Measurements from ENCODE around the gene SLC4A1. TPM values are rescaled to one million over a fixed set of nuclear protein-coding genes. Genes with fewer than 3 reads are reported as not detected.

SLC4A1 gene
- total RNA-seq, 1 donor from 2014 or later = not detected

DNA sequence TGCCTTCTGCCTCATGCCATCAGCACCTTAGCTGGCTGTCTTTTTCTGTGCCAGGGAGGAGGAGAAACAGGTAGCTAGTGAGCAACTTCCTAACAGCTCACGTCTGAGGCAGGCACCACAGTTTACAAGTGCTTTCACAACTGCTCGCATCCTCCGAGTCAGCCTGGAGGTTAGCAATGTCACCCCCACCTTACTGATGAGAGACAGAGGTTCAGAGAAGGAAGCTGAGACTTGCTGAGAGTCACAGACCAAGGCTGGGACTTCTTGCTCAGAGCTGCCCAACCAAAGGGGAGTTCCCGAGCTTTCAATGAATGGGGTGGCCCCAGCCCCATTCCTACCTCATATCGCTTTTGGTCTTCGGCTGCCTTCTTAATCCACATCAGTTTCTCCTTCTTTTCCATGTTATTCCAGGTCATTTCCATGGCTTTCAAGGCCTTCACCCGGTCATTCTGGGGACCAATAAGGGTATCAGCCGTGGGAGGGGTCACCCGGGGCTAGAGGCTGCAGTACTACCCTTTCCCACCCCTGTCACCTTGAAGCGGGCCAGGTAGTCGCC lies 58.1 kb downstream of the SLC4A1 start:
- Mint-ChIP-seq H3K4me1 (ENCODE audit: unreplicated experiment) (peaks cover 12% of the 10 kb centered on the region), H3K27me3 (ENCODE audit: unreplicated experiment) (peaks cover 21% of the 10 kb centered on the region), H3K9me3 (ENCODE audit: unreplicated experiment) (no peaks in the 10 kb centered on the region), H3K27ac (ENCODE audit: unreplicated experiment) (no peak overlapping the region), H3K4me3 (ENCODE audit: unreplicated experiment) (peak overlapping the region; percentile 42), H3K36me3 (ENCODE audit: low read depth, unreplicated experiment) (peaks cover 28% of the 10 kb centered on the region)
- TF ChIP-seq, protein P1, sequence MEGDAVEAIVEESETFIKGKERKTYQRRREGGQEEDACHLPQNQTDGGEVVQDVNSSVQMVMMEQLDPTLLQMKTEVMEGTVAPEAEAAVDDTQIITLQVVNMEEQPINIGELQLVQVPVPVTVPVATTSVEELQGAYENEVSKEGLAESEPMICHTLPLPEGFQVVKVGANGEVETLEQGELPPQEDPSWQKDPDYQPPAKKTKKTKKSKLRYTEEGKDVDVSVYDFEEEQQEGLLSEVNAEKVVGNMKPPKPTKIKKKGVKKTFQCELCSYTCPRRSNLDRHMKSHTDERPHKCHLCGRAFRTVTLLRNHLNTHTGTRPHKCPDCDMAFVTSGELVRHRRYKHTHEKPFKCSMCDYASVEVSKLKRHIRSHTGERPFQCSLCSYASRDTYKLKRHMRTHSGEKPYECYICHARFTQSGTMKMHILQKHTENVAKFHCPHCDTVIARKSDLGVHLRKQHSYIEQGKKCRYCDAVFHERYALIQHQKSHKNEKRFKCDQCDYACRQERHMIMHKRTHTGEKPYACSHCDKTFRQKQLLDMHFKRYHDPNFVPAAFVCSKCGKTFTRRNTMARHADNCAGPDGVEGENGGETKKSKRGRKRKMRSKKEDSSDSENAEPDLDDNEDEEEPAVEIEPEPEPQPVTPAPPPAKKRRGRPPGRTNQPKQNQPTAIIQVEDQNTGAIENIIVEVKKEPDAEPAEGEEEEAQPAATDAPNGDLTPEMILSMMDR (IDR thresholded peaks at IDR 0.05; ENCODE audit: unreplicated experiment) = no peak
- DNase-seq (ENCODE audit: low spot score) = no peak

DNA sequence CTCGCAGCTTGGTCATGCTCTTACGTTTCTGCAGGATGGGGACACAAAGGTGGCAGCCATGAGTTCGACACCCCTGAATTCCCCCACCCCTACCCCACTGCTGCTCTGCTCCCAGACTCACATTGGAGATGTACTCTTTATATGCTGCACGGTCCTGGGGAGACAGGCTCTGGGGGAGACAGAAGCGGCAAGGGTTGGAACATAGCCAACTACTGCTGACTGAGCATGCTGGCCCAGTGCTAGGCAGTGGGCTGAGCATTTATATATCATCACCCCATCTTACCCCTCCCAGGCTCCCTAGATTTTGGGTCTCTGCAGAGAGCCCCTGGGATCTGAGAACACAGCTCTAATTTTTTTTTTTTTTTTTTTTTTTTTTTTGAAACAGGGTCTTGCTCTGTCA lies 60.2 kb downstream of the SLC4A1 start:
- no peak for DNase-seq (ENCODE audit: low spot score)
- TF ChIP-seq, protein P1 (IDR thresholded peaks at IDR 0.05; ENCODE audit: unreplicated experiment) = no peak
- H3K4me3 Mint-ChIP-seq (ENCODE audit: unreplicated experiment) = no peak overlapping the region
- H3K27ac Mint-ChIP-seq (ENCODE audit: unreplicated experiment) = no peak overlapping the region
- peaks cover 14% of the 10 kb centered on the region for H3K36me3 Mint-ChIP-seq (ENCODE audit: low read depth, unreplicated experiment)
- peaks cover 18% of the 10 kb centered on the region for H3K27me3 Mint-ChIP-seq (ENCODE audit: unreplicated experiment)
- H3K4me1 Mint-ChIP-seq (ENCODE audit: unreplicated experiment) = peaks cover 16% of the 10 kb centered on the region
- H3K9me3 Mint-ChIP-seq (ENCODE audit: unreplicated experiment) = no peaks in the 10 kb centered on the region

DNA sequence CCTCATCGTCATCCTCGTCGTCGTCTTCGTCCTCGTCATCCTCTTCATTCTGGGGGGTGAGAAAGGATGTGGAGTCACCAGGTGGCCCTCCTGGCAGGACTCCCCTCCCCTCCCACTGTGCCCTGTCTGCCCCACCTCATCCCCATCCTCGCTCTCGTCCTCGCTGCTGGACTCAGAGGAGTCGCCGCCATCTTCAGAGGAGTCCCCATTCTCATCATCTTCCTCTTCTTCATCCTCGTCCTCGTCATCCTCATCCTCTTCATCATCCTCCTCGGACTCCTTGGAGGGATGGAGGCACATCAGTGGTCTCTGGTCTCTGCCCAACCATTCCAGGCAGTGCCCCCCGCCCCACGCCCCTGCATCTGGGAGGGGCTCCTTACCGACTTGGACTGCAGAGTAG lies 60.6 kb downstream of the SLC4A1 start:
- Mint-ChIP-seq H3K27me3 (ENCODE audit: unreplicated experiment) (peaks cover 17% of the 10 kb centered on the region), H3K4me1 (ENCODE audit: unreplicated experiment) (peaks cover 16% of the 10 kb centered on the region), H3K4me3 (ENCODE audit: unreplicated experiment) (no peak overlapping the region), H3K36me3 (ENCODE audit: low read depth, unreplicated experiment) (peaks cover 14% of the 10 kb centered on the region), H3K27ac (ENCODE audit: unreplicated experiment) (no peak overlapping the region), H3K9me3 (ENCODE audit: unreplicated experiment) (no peaks in the 10 kb centered on the region)
- TF ChIP-seq, protein P1 (IDR thresholded peaks at IDR 0.05; ENCODE audit: unreplicated experiment) = no peak
- DNase-seq (ENCODE audit: low spot score) = no peak

DNA sequence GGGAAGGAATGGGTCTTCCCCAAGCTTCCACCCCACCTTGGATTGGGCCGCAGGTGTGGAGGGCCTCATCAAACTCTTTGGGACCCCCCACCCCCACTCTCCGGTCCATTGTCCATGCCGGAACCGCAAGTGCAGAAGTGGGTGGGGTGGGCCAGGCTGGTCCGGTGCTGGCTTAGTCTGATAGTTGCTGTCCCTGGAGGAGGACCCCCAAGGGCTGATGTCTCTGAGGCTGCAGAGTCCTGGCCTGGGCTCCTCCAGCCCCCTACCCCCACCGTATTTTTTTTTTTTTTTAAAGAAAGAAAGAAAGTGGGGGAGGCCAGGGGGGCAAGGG lies 61.1 kb downstream of the SLC4A1 start:
- Mint-ChIP-seq H3K4me1 (ENCODE audit: unreplicated experiment) (peaks cover 16% of the 10 kb centered on the region), H3K9me3 (ENCODE audit: unreplicated experiment) (no peaks in the 10 kb centered on the region), H3K4me3 (ENCODE audit: unreplicated experiment) (no peak overlapping the region), H3K27me3 (ENCODE audit: unreplicated experiment) (peaks cover 17% of the 10 kb centered on the region), H3K27ac (ENCODE audit: unreplicated experiment) (no peak overlapping the region), H3K36me3 (ENCODE audit: low read depth, unreplicated experiment) (peaks cover 14% of the 10 kb centered on the region)
- TF ChIP-seq, protein P1 (IDR thresholded peaks at IDR 0.05; ENCODE audit: unreplicated experiment) = no peak
- DNase-seq (ENCODE audit: low spot score) = no peak

DNA sequence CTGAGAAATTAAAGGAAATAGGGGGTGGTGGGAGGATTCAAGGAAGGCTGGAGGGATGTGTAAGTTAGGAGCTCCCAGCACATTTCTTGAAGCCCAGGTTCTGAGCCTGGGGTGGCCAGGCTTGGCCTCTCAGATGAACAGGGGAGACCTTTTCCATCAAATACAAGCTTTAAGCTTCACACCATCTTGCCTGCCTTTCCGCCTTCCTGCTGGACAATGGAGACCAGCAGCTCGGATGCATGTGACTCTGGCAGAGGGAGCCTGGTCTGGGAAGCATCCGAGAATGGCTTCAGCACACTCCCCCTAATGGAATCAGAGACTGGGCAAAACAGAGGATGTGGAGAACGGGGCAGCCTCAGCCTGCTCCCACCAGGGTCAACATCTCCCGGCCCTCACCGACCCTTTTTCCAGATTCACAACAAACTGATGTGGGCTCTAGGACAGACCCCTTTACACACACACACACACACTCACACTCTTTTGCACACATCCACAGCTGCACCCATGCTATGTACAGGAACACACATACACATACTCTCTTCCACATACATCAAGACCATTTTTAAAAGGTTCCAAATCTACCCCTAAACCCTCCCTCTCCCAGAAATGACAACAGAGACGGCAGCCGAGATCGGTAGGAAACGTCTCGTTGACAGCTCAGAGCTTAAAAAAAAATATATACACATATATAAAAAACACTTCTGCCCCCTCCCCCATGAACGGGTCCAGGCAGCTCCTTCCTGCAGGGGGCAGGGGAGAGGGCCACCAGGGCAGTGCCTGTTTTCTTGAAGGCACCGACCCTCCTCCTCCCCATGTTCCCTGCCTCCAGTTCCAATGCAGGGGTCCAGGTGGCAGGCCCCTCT lies 61.7 kb downstream of the SLC4A1 start:
- no peaks in the 10 kb centered on the region for H3K9me3 Mint-ChIP-seq (ENCODE audit: unreplicated experiment)
- TF ChIP-seq, protein P1 (IDR thresholded peaks at IDR 0.05; ENCODE audit: unreplicated experiment) = no peak
- peaks cover 12% of the 10 kb centered on the region for H3K27me3 Mint-ChIP-seq (ENCODE audit: unreplicated experiment)
- H3K36me3 Mint-ChIP-seq (ENCODE audit: low read depth, unreplicated experiment) = peaks cover 15% of the 10 kb centered on the region
- peak overlapping the region; percentile 29 for H3K4me3 Mint-ChIP-seq (ENCODE audit: unreplicated experiment)
- peaks cover 18% of the 10 kb centered on the region for H3K4me1 Mint-ChIP-seq (ENCODE audit: unreplicated experiment)
- no peak overlapping the region for H3K27ac Mint-ChIP-seq (ENCODE audit: unreplicated experiment)
- DNase-seq (ENCODE audit: low spot score) = peak; percentile 33

Data from endothelial cell (in vitro differentiated cells).